NCI-H1092 treated with DMSO at 0.1 percent for 48 hours (cell line): ENCODE data around the gene USP40.

Experiments
- DNase-seq: peaks from one replicate; lab custom pipeline; 2025; lab: John Stamatoyannopoulos, UW

USP40 gene

DNA sequence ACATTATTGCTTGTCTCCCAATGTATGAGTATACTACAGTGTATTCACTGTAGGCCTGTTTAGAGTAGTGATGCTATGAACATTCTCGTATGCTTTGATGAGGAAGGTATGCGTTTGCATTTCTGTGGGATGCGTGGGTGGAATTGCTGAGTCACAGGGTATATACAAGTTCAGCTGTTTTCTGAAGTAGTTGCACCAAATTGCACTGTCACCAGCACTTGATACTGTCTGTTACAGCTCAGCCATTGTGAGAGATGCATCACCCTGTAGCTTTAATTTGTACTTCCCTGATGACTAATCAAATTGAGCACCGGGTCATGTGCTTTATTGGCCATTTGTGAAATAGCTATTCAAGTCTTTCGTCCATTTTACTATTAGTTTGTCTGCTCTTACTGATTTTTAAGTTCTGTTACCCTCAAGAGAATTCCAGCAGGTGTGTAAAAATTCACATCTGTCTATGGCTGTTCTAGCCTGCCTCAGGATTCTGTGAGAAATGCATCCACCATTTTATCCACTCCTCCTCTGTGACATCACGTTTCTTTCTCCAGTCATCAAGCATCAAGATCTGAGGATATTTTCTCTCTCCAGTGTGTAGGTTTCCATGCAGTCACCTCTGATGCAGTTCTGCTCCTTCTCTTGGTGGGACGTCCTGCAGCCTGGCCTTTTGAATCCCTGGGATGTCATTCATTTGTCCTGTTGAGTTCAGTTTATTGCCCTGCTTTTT, 139.8 kb downstream of the USP40 start:
- no peak for DNase-seq
